A549 (cell line): Measurements from ENCODE around the gene PTH2.

Experiments used
- MAFK ChIP-seq: fragments of 450-650 bp; IDR thresholded peaks from 2 replicates; pipeline ENCODE4 v1.6.1; 2014; ENCODE audit not compliant: partially characterized antibody
- POLR2A ChIP-seq: IDR thresholded peaks from 2 replicates; pipeline ENCODE4 v1.6.1; 2012; ENCODE audit warnings: mild to moderate bottlenecking, low read length
- POLR2AphosphoS2 ChIP-seq: conservative IDR thresholded peaks from 2 replicates; pipeline ENCODE4 v1.6.1; 2012; ENCODE audit warnings: low read length, improper control_type of control experiment, inconsistent platforms

GRCh38 chr19:49465371-49465770 is 42.1 kb upstream of the PTH2 start:
- no peak for TF ChIP-seq POLR2A
- no peak for TF ChIP-seq MAFK
- TF ChIP-seq POLR2AphosphoS2, result no peak
